22Rv1 (cell line): ENCODE results near the gene EPN2.

Experiments used
- ZFX ChIP-seq: fragments of 450-650 bp; IDR thresholded peaks from 2 replicates; pipeline ENCODE4 v1.6.1; 2017; ENCODE audit warnings: antibody characterized with exemption, borderline replicate concordance
- TF ChIP-seq, protein P1 (sequence below): fragments of 450-650 bp; IDR thresholded peaks from 2 replicates; pipeline ENCODE4 v1.5.1; 2017; ENCODE audit warnings: mild to moderate bottlenecking

DNA sequence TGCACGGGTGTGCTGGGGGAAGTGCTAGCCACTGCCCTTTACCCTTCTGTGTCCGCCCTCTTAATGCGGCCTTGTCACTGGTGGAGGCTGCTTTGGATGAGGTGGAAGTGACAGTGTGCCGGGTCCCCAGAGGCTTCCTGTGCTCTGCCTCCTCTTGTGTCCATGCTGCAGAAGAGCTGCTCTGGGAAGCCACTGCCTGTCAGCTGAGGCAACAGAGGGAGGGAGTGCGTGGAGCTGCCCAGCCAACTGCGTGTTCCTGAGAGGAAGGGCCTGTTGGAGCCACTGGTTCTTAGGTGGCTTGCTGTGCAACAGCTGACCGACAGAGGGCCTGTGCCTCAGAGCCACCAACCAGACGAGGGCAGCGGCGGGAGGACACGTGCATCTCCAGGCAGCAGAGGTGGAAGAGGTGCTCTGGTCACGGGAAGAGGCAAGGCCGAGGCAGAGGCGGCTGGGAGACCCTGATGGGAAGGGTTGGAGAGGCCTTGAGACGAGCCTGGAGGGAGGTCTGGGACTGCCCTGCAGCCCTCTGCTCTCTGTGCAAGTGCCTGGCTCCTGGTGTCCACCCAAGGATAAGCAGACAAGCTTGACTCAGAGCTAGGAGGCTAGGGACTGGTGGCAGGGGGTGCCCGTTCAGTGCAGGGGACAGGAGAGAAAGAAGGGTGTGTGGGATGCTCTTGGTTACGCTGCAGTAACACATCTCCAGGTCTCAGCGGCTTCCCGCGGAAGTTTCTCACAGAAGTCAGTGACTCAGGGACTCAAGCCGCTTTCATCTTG is 100.0 kb downstream of the EPN2 start:
- TF ChIP-seq, protein P1, sequence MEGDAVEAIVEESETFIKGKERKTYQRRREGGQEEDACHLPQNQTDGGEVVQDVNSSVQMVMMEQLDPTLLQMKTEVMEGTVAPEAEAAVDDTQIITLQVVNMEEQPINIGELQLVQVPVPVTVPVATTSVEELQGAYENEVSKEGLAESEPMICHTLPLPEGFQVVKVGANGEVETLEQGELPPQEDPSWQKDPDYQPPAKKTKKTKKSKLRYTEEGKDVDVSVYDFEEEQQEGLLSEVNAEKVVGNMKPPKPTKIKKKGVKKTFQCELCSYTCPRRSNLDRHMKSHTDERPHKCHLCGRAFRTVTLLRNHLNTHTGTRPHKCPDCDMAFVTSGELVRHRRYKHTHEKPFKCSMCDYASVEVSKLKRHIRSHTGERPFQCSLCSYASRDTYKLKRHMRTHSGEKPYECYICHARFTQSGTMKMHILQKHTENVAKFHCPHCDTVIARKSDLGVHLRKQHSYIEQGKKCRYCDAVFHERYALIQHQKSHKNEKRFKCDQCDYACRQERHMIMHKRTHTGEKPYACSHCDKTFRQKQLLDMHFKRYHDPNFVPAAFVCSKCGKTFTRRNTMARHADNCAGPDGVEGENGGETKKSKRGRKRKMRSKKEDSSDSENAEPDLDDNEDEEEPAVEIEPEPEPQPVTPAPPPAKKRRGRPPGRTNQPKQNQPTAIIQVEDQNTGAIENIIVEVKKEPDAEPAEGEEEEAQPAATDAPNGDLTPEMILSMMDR: no peak
- TF ChIP-seq ZFX: no peak
